GM23338 (cell line): ENCODE data around the gene P2RY4. TPM values are rescaled to one million over a fixed set of nuclear protein-coding genes. Genes with fewer than 3 reads are reported as not detected.

Experiments
- ATAC-seq: fragments of 200-7000 bp; cut with Tn5 transposase; 3 replicates; pipeline ENCODE4 v1.9.1; 2020
- DNase-seq: peaks from one replicate; pipeline ENCODE4 v3.0.0-alpha.2; 2015; ENCODE audit warnings: low spot score
- H2AFZ ChIP-seq: fragments of 200-600 bp; sonication (generic); 2 replicates; pipeline ENCODE4 v1.8.0; 2016; ENCODE audit warnings: antibody characterized with exemption, mild to moderate bottlenecking, moderate library complexity
- H3F3A ChIP-seq: fragments of 200-600 bp; sonication (generic); replicated peaks from 2 replicates; pipeline ENCODE4 v1.8.0; 2017; ENCODE audit warnings: antibody characterized with exemption, mixed run types, low read depth
- H3K27ac ChIP-seq: fragments of 200-600 bp; sonication (generic); 2 replicates; pipeline ENCODE4 v1.6.1; 2016; ENCODE audit warnings: low read depth
- H3K27me3 ChIP-seq: fragments of 200-600 bp; sonication (generic); 2 replicates; pipeline ENCODE4 v1.8.0; 2016; ENCODE audit warnings: mild to moderate bottlenecking, mixed run types, moderate library complexity; ENCODE audit not compliant: insufficient read depth
- H3K36me3 ChIP-seq: fragments of 200-600 bp; sonication (generic); 2 replicates; pipeline ENCODE4 v1.8.0; 2016; ENCODE audit warnings: mild to moderate bottlenecking; ENCODE audit not compliant: insufficient read depth
- H3K4me1 ChIP-seq: fragments of 200-600 bp; sonication (generic); 2 replicates; pipeline ENCODE4 v1.8.0; 2016; ENCODE audit warnings: mild to moderate bottlenecking, moderate library complexity; ENCODE audit not compliant: insufficient read depth
- H3K4me2 ChIP-seq: fragments of 200-600 bp; sonication (generic); 2 replicates; pipeline ENCODE4 v1.7.1; 2017; ENCODE audit warnings: mixed run types
- H3K4me3 ChIP-seq: fragments of 200-600 bp; sonication (generic); 2 replicates; pipeline ENCODE4 v1.6.1; 2016; ENCODE audit warnings: mixed run types
- H3K79me2 ChIP-seq: fragments of 200-600 bp; sonication (generic); replicated peaks from 2 replicates; pipeline ENCODE4 v1.8.0; 2017; ENCODE audit warnings: mild to moderate bottlenecking; ENCODE audit not compliant: insufficient read depth
- H3K9me2 ChIP-seq: fragments of 200-600 bp; sonication (generic); 2 replicates; pipeline ENCODE4 v1.8.0; 2017; ENCODE audit not compliant: insufficient read depth
- H4K20me1 ChIP-seq: fragments of 200-600 bp; sonication (generic); replicated peaks from 2 replicates; pipeline ENCODE4 v1.8.0; 2017; ENCODE audit warnings: mild to moderate bottlenecking; ENCODE audit not compliant: insufficient read depth
- H3K27ac Mint-ChIP-seq: 2 replicates; pipeline ENCODE4 v1.8.0; 2020; ENCODE audit warnings: inconsistent platforms, mild to moderate bottlenecking, moderate library complexity, mixed read lengths
- H3K27me3 Mint-ChIP-seq: 3 replicates; pipeline ENCODE4 v1.8.0; 2022; ENCODE audit warnings: low read depth, mild to moderate bottlenecking, moderate library complexity, mixed read lengths, inconsistent platforms; ENCODE audit not compliant: insufficient read depth, poor library complexity
- H3K36me3 Mint-ChIP-seq: 3 replicates; pipeline ENCODE4 v1.8.0; 2021; ENCODE audit warnings: low read depth, mild to moderate bottlenecking, inconsistent platforms, moderate library complexity, mixed read lengths
- H3K4me1 Mint-ChIP-seq: 3 replicates; pipeline ENCODE4 v1.8.0; 2020; ENCODE audit warnings: mild to moderate bottlenecking, inconsistent platforms, mixed read lengths
- H3K4me3 Mint-ChIP-seq: 3 replicates; pipeline ENCODE4 v1.8.0; 2021; ENCODE audit warnings: moderate library complexity, mild to moderate bottlenecking, inconsistent platforms, mixed read lengths
- H3K9me3 Mint-ChIP-seq: 3 replicates; pipeline ENCODE4 v1.8.0; 2020; ENCODE audit warnings: moderate library complexity, mild to moderate bottlenecking, inconsistent platforms, mixed read lengths
- CREB1 ChIP-seq: fragments of 250-450 bp; sonication (Bioruptor Pico); IDR thresholded peaks from 2 replicates; pipeline ENCODE4 v1.5.0; 2020; ENCODE audit warnings: low read depth, mild to moderate bottlenecking, moderate library complexity
- EZH2 ChIP-seq: fragments of 200-600 bp; sonication (generic); IDR thresholded peaks from one replicate; pipeline ENCODE4 v1.8.0; 2017; ENCODE audit warnings: antibody characterized with exemption, mild to moderate bottlenecking, low read depth; ENCODE audit not compliant: unreplicated experiment
- JUNB ChIP-seq: IDR thresholded peaks from one replicate; pipeline ENCODE4 v1.6.1; 2016; ENCODE audit warnings: antibody characterized with exemption; ENCODE audit not compliant: unreplicated experiment
- POLR2AphosphoS5 ChIP-seq: IDR thresholded peaks from 2 replicates; pipeline ENCODE4 v1.6.1; 2016; ENCODE audit warnings: antibody characterized with exemption, low read depth
- REST ChIP-seq: IDR thresholded peaks from one replicate; pipeline ENCODE4 v1.6.1; 2018; ENCODE audit warnings: antibody characterized with exemption; ENCODE audit not compliant: unreplicated experiment
- STAT1 ChIP-seq: IDR thresholded peaks from one replicate; pipeline ENCODE4 v1.6.1; 2016; ENCODE audit warnings: antibody characterized with exemption; ENCODE audit not compliant: unreplicated experiment
- ZNF114 ChIP-seq: fragments of 250-450 bp; sonication (Bioruptor Pico); IDR thresholded peaks from 2 replicates; pipeline ENCODE4 v1.5.0; 2020; ENCODE audit warnings: mild to moderate bottlenecking, moderate library complexity
- ZNF331 ChIP-seq: fragments of 250-450 bp; sonication (Bioruptor Pico); IDR thresholded peaks from 2 replicates; pipeline ENCODE4 v1.5.0; 2020; ENCODE audit warnings: low read depth, mild to moderate bottlenecking, moderate library complexity
- polyA plus RNA-seq: library from polyadenylated mRNA; unstranded; fragments of >200 nt; fragmentation: Nextera tagmentation; extraction: Ambion mirVana; gene quantifications from 2 replicates; pipeline ENCODE4 v1.2.1, GENCODE V29; 2016
- total RNA-seq: library from RNA; depleted of rRNA; stranded (reverse); fragments of >200 nt; shearing (Covaris generic); gene quantifications from 2 replicates; pipeline ENCODE4 v1.2.3, GENCODE V29; 2014
- TF ChIP-seq, protein P1 (sequence below), 2 experiments: fragments of 200-600 bp in 1 of 2; sonication (generic) in 1 of 2; conservative IDR thresholded peaks; 2 replicates each; pipeline versions ENCODE4 v1.5.1 to v1.6.1; 2016 to 2017; ENCODE audit warnings: antibody characterized with exemption in 2 of 2, low read depth in 2 of 2, mild to moderate bottlenecking in 2 of 2, moderate library complexity in 1 of 2
- TF ChIP-seq, protein P2 (sequence below): fragments of 250-450 bp; sonication (Bioruptor Pico); IDR thresholded peaks from 2 replicates; pipeline ENCODE4 v1.5.0; 2020; ENCODE audit warnings: mild to moderate bottlenecking, moderate library complexity

P2RY4 gene
- total and polyA plus RNA-seq, 2 experiments from 2014 or later = 0.73 TPM; not detected in 1

GRCh38 chrX:70231666-70232065 is 28.3 kb downstream of the P2RY4 start:
- DNase-seq (no peak), ATAC-seq (no peak)
- H3K27me3 ChIP-seq = no peaks in the 10 kb centered on the region
- no peaks in the 10 kb centered on the region for H3K79me2 ChIP-seq
- Mint-ChIP-seq H3K9me3 (no peaks in the 10 kb centered on the region), H3K36me3 (no peaks in the 10 kb centered on the region), H3K27me3 (peaks cover 4% of the 10 kb centered on the region), H3K4me1 (no peaks in the 10 kb centered on the region; the same call in 2 of the 3 replicates), H3K27ac (no peak overlapping the region), H3K4me3 (no peak overlapping the region)
- no peaks in the 10 kb centered on the region for H3K9me2 ChIP-seq
- no peaks in the 10 kb centered on the region for H4K20me1 ChIP-seq
- H3K36me3 ChIP-seq = no peaks in the 10 kb centered on the region
- no peak overlapping the region for H3K4me3 ChIP-seq
- no peak overlapping the region for H3K27ac ChIP-seq
- no peaks in the 10 kb centered on the region for H3K4me1 ChIP-seq
- no peak overlapping the region for H3K4me2 ChIP-seq
- no peaks in the 10 kb centered on the region for H3F3A ChIP-seq
- TF ChIP-seq ZNF331 (CRISPR knock-in tag) (no peak), STAT1 (no peak), JUNB (no peak), CREB1 (no peak), EZH2 (no peak)
- TF ChIP-seq, protein P1, sequence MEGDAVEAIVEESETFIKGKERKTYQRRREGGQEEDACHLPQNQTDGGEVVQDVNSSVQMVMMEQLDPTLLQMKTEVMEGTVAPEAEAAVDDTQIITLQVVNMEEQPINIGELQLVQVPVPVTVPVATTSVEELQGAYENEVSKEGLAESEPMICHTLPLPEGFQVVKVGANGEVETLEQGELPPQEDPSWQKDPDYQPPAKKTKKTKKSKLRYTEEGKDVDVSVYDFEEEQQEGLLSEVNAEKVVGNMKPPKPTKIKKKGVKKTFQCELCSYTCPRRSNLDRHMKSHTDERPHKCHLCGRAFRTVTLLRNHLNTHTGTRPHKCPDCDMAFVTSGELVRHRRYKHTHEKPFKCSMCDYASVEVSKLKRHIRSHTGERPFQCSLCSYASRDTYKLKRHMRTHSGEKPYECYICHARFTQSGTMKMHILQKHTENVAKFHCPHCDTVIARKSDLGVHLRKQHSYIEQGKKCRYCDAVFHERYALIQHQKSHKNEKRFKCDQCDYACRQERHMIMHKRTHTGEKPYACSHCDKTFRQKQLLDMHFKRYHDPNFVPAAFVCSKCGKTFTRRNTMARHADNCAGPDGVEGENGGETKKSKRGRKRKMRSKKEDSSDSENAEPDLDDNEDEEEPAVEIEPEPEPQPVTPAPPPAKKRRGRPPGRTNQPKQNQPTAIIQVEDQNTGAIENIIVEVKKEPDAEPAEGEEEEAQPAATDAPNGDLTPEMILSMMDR (conservative IDR thresholded peaks at IDR 0.05; ENCODE audit: low read depth in 2 of 2) = no peak
- H2AFZ ChIP-seq = no peak overlapping the region

- ATAC-seq (no peak), DNase-seq (no peak)
- H3K4me1 ChIP-seq = no peaks in the 10 kb centered on the region
- H3K27ac Mint-ChIP-seq = no peak overlapping the region
- no peaks in the 10 kb centered on the region for H4K20me1 ChIP-seq
- no peak overlapping the region for H3K4me3 Mint-ChIP-seq
- no peaks in the 10 kb centered on the region for H3K9me2 ChIP-seq
- H3K36me3 Mint-ChIP-seq = no peaks in the 10 kb centered on the region
- no peak overlapping the region for H3K4me2 ChIP-seq
- no peaks in the 10 kb centered on the region for H3K36me3 ChIP-seq
- H3K4me1 Mint-ChIP-seq = no peaks in the 10 kb centered on the region
- no peaks in the 10 kb centered on the region for H3K9me3 Mint-ChIP-seq
- H3K27ac ChIP-seq = no peak overlapping the region
- TF ChIP-seq ZNF114 (CRISPR knock-in tag) (no peak), REST (no peak), ZNF331 (CRISPR knock-in tag) (no peak), JUNB (no peak), POLR2AphosphoS5 (no peak), CREB1 (no peak)
- TF ChIP-seq, protein P2, sequence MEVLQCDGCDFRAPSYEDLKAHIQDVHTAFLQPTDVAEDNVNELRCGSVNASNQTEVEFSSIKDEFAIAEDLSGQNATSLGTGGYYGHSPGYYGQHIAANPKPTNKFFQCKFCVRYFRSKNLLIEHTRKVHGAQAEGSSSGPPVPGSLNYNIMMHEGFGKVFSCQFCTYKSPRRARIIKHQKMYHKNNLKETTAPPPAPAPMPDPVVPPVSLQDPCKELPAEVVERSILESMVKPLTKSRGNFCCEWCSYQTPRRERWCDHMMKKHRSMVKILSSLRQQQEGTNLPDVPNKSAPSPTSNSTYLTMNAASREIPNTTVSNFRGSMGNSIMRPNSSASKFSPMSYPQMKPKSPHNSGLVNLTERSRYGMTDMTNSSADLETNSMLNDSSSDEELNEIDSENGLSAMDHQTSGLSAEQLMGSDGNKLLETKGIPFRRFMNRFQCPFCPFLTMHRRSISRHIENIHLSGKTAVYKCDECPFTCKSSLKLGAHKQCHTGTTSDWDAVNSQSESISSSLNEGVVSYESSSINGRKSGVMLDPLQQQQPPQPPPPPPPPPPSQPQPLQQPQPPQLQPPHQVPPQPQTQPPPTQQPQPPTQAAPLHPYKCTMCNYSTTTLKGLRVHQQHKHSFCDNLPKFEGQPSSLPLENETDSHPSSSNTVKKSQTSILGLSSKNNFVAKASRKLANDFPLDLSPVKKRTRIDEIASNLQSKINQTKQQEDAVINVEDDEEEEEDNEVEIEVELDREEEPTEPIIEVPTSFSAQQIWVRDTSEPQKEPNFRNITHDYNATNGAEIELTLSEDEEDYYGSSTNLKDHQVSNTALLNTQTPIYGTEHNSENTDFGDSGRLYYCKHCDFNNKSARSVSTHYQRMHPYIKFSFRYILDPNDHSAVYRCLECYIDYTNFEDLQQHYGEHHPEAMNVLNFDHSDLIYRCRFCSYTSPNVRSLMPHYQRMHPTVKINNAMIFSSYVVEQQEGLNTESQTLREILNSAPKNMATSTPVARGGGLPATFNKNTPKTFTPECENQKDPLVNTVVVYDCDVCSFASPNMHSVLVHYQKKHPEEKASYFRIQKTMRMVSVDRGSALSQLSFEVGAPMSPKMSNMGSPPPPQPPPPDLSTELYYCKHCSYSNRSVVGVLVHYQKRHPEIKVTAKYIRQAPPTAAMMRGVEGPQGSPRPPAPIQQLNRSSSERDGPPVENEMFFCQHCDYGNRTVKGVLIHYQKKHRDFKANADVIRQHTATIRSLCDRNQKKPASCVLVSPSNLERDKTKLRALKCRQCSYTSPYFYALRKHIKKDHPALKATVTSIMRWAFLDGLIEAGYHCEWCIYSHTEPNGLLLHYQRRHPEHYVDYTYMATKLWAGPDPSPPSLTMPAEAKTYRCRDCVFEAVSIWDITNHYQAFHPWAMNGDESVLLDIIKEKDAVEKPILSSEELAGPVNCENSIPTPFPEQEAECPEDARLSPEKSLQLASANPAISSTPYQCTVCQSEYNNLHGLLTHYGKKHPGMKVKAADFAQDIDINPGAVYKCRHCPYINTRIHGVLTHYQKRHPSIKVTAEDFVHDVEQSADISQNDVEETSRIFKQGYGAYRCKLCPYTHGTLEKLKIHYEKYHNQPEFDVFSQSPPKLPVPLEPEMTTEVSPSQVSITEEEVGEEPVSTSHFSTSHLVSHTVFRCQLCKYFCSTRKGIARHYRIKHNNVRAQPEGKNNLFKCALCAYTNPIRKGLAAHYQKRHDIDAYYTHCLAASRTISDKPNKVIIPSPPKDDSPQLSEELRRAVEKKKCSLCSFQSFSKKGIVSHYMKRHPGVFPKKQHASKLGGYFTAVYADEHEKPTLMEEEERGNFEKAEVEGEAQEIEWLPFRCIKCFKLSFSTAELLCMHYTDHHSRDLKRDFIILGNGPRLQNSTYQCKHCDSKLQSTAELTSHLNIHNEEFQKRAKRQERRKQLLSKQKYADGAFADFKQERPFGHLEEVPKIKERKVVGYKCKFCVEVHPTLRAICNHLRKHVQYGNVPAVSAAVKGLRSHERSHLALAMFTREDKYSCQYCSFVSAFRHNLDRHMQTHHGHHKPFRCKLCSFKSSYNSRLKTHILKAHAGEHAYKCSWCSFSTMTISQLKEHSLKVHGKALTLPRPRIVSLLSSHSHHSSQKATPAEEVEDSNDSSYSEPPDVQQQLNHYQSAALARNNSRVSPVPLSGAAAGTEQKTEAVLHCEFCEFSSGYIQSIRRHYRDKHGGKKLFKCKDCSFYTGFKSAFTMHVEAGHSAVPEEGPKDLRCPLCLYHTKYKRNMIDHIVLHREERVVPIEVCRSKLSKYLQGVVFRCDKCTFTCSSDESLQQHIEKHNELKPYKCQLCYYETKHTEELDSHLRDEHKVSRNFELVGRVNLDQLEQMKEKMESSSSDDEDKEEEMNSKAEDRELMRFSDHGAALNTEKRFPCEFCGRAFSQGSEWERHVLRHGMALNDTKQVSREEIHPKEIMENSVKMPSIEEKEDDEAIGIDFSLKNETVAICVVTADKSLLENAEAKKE (CRISPR knock-in tag) = no peak
- H3K27me3 ChIP-seq = no peaks in the 10 kb centered on the region
- no peak overlapping the region for H2AFZ ChIP-seq
- H3K27me3 Mint-ChIP-seq = peaks cover 5% of the 10 kb centered on the region
- no peaks in the 10 kb centered on the region for H3F3A ChIP-seq
- no peaks in the 10 kb centered on the region for H3K79me2 ChIP-seq
- no peak overlapping the region for H3K4me3 ChIP-seq
These were observed 33.3 kb downstream of the P2RY4 start for GRCh38 chrX:70226687-70227086.
